ENCODE data around the gene COL28A1. TPM values are rescaled to one million over a fixed set of nuclear protein-coding genes. Genes with fewer than 3 reads are reported as not detected.

Gene COL28A1
- total and polyA plus RNA-seq, 2 of the 13 experiments (the other 11 are each of a cell fraction or from before 2014, with no cell fraction given): 0.07 to 0.15 TPM

DNA sequence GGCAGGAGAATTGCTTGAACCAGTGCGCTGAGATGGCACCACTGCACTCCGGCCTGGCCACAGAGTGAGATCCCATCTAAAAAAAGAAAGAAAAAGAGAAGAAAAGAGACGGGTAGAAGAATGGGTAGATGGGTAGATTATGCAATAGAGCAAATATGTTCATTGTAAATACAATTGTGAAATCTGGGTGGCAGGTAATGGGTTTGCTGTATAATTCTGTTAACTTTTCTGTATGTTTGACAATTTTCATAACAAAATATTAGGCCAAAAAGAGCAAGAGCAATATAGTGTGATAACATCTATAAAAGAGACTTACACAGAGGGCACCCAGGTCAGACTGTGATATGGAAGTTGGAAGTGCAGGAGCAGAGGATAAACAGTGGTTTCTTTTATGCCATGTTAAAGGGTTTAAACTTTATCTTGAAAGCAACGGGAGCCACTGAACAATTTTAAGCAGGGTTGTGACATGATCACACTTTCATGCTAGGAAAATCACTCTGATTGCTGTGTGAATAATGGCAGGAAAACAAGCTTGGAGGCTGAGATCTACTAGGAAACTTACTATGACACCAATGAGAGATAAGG is 6.7 kb upstream of the COL28A1 start (continued):
- 0 out of 4 replicates have a peak, but pooled peaks of 1 of the 2 experiments have one; percentile 11 for TF ChIP-seq EP300 (IDR thresholded peaks at IDR 0.05; ENCODE audit: low read depth in 2 of 2, low read length in 2 of 2)
- no peak for TF ChIP-seq EP300 (CRISPR knock-in tag; IDR thresholded peaks at IDR 0.05; ENCODE audit: borderline replicate concordance)
- no peak for TF ChIP-seq ZNF331 (CRISPR knock-in tag; IDR thresholded peaks at IDR 0.05)
- TF ChIP-seq PRPF4 (IDR thresholded peaks at IDR 0.05; ENCODE audit: low read depth, low read length, poor library complexity, severe bottlenecking): no peak
- TF ChIP-seq ZMYM4 (CRISPR knock-in tag; IDR thresholded peaks at IDR 0.05): peak; percentile 15; the same call in 1 of the 2 replicates
- 0 out of 2 replicates have a peak, but pooled peaks have one; percentile 30 for TF ChIP-seq FOXA3 (CRISPR knock-in tag; IDR thresholded peaks at IDR 0.05)
- TF ChIP-seq, protein P1, sequence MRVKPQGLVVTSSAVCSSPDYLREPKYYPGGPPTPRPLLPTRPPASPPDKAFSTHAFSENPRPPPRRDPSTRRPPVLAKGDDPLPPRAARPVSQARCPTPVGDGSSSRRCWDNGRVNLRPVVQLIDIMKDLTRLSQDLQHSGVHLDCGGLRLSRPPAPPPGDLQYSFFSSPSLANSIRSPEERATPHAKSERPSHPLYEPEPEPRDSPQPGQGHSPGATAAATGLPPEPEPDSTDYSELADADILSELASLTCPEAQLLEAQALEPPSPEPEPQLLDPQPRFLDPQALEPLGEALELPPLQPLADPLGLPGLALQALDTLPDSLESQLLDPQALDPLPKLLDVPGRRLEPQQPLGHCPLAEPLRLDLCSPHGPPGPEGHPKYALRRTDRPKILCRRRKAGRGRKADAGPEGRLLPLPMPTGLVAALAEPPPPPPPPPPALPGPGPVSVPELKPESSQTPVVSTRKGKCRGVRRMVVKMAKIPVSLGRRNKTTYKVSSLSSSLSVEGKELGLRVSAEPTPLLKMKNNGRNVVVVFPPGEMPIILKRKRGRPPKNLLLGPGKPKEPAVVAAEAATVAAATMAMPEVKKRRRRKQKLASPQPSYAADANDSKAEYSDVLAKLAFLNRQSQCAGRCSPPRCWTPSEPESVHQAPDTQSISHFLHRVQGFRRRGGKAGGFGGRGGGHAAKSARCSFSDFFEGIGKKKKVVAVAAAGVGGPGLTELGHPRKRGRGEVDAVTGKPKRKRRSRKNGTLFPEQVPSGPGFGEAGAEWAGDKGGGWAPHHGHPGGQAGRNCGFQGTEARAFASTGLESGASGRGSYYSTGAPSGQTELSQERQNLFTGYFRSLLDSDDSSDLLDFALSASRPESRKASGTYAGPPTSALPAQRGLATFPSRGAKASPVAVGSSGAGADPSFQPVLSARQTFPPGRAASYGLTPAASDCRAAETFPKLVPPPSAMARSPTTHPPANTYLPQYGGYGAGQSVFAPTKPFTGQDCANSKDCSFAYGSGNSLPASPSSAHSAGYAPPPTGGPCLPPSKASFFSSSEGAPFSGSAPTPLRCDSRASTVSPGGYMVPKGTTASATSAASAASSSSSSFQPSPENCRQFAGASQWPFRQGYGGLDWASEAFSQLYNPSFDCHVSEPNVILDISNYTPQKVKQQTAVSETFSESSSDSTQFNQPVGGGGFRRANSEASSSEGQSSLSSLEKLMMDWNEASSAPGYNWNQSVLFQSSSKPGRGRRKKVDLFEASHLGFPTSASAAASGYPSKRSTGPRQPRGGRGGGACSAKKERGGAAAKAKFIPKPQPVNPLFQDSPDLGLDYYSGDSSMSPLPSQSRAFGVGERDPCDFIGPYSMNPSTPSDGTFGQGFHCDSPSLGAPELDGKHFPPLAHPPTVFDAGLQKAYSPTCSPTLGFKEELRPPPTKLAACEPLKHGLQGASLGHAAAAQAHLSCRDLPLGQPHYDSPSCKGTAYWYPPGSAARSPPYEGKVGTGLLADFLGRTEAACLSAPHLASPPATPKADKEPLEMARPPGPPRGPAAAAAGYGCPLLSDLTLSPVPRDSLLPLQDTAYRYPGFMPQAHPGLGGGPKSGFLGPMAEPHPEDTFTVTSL (CRISPR knock-in tag; IDR thresholded peaks at IDR 0.05; ENCODE audit: borderline replicate concordance): no peak
- TF ChIP-seq ADNP (CRISPR knock-in tag; IDR thresholded peaks at IDR 0.05): no peak
- TF ChIP-seq SOX5 (CRISPR knock-in tag; IDR thresholded peaks at IDR 0.05; ENCODE audit: borderline replicate concordance): peak; percentile 11; the same call in 1 of the 2 replicates
- no peak for TF ChIP-seq SOX13 (IDR thresholded peaks at IDR 0.05)
- peak in 1 of 2 experiments; percentile 50; a peak in 1 of 4 replicates for TF ChIP-seq SOX13 (CRISPR knock-in tag; conservative IDR thresholded peaks at IDR 0.05 in 1 of 2, IDR thresholded peaks at IDR 0.05 in 1 of 2)
- no peak for TF ChIP-seq SATB2 (CRISPR knock-in tag; IDR thresholded peaks at IDR 0.05)
- TF ChIP-seq ZSCAN9 (CRISPR knock-in tag; IDR thresholded peaks at IDR 0.05; ENCODE audit: borderline replicate concordance): no peak
- peak; percentile 34; the same call in 1 of the 2 replicates for TF ChIP-seq SALL1 (CRISPR knock-in tag; IDR thresholded peaks at IDR 0.05)
- TF ChIP-seq, protein P2, sequence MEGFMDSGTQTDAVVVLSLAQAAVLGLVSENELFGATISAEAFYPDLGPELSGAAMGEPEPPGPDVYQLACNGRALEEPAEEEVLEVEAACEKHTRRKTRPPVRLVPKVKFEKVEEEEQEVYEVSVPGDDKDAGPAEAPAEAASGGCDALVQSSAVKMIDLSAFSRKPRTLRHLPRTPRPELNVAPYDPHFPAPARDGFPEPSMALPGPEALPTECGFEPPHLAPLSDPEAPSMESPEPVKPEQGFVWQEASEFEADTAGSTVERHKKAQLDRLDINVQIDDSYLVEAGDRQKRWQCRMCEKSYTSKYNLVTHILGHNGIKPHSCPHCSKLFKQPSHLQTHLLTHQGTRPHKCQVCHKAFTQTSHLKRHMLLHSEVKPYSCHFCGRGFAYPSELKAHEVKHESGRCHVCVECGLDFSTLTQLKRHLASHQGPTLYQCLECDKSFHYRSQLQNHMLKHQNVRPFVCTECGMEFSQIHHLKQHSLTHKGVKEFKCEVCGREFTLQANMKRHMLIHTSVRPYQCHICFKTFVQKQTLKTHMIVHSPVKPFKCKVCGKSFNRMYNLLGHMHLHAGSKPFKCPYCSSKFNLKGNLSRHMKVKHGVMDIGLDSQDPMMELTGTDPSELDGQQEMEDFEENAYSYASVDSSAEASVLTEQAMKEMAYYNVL (CRISPR knock-in tag; IDR thresholded peaks at IDR 0.05; ENCODE audit: borderline replicate concordance): peak; percentile 77; the same call in 1 of the 2 replicates
- no peak for TF ChIP-seq ZBTB42 (CRISPR knock-in tag; IDR thresholded peaks at IDR 0.05)
- no peak for TF ChIP-seq ZNF713 (CRISPR knock-in tag; IDR thresholded peaks at IDR 0.05)
- peak; percentile 25; the same call in 1 of the 2 replicates for TF ChIP-seq RXRB (CRISPR knock-in tag; IDR thresholded peaks at IDR 0.05; ENCODE audit: borderline replicate concordance)
- peak; percentile 84 for TF ChIP-seq ZNF121 (CRISPR knock-in tag; IDR thresholded peaks at IDR 0.05)
- peak; percentile 78 for TF ChIP-seq CEBPB (IDR thresholded peaks at IDR 0.05; ENCODE audit: borderline replicate concordance, low read depth, low read length)
- TF ChIP-seq HNF4A (CRISPR knock-in tag; IDR thresholded peaks at IDR 0.05): 0 out of 2 replicates have a peak, but pooled peaks have one; percentile 5
- TF ChIP-seq, protein P3, sequence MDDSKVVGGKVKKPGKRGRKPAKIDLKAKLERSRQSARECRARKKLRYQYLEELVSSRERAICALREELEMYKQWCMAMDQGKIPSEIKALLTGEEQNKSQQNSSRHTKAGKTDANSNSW (CRISPR knock-in tag; IDR thresholded peaks at IDR 0.05; ENCODE audit: borderline replicate concordance): no peak
- peak; percentile 9; the same call in 1 of the 2 replicates for TF ChIP-seq NR2F6 (IDR thresholded peaks at IDR 0.05)
- TF ChIP-seq NR2F6 (CRISPR knock-in tag; IDR thresholded peaks at IDR 0.05): no peak
- peak; percentile 64 for TF ChIP-seq CEBPG (CRISPR knock-in tag; IDR thresholded peaks at IDR 0.05)

All from HepG2 (cell line).